Esophagus muscularis mucosa (tissue), 4 donors: Measurements from ENCODE around the gene CD68. TPM values are rescaled to one million over a fixed set of nuclear protein-coding genes. Genes with fewer than 3 reads are reported as not detected.

ENCODE experiments used
- DNase-seq: peaks from one replicate; pipeline ENCODE4 v3.0.0-alpha.2; 2017; ENCODE audit errors: extremely low spot score
- H3K27ac ChIP-seq, 4 donors: fragments of 200-600 bp; sonication (generic); replicated peaks in 1 of 4; 1 replicate in 3 of 4; 2 replicates in 1 of 4; pipeline ENCODE4 v1.5.1; 2016 to 2019; ENCODE audit warnings: mild to moderate bottlenecking in 1 of 4
- H3K27me3 ChIP-seq, 4 donors: fragments of 200-600 bp; sonication (generic); one replicate each; pipeline versions ENCODE4 v1.5.1 to v1.6.0; 2016 to 2019
- H3K36me3 ChIP-seq, 4 donors: fragments of 200-600 bp; sonication (generic); one replicate each; pipeline ENCODE4 v1.5.1; 2016 to 2019
- H3K4me1 ChIP-seq, 4 donors: fragments of 200-600 bp; sonication (generic); one replicate each; pipeline ENCODE4 v1.5.1; 2016 to 2019
- H3K4me3 ChIP-seq, 4 donors: fragments of 200-600 bp; sonication (generic); 1 replicate in 2 of 4; 2 replicates in 2 of 4; pipeline ENCODE4 v1.5.1; 2016 to 2019; ENCODE audit warnings: mild to moderate bottlenecking in 4 of 4, moderate library complexity in 1 of 4
- H3K9me3 ChIP-seq, 4 donors: fragments of 200-600 bp; sonication (generic); 1 replicate in 3 of 4; 2 replicates in 1 of 4; pipeline ENCODE4 v1.5.1; 2016 to 2019
- CTCF ChIP-seq, 3 experiments: fragments of 200-600 bp in 2 of 3; fragments of 450-650 bp in 1 of 3; sonication (generic) in 2 of 3; IDR thresholded peaks; one replicate each; pipeline ENCODE4 v1.5.1; 2017 to 2019; ENCODE audit warnings: antibody characterized with exemption in 3 of 3, mild to moderate bottlenecking in 2 of 3, moderate library complexity in 1 of 3
- EP300 ChIP-seq: sonication (generic); formaldehyde crosslinking; IDR thresholded peaks from one replicate; pipeline ENCODE4 v1.6.1; 2017; ENCODE audit warnings: antibody characterized with exemption
- POLR2A ChIP-seq: fragments of 450-650 bp; IDR thresholded peaks from one replicate; pipeline ENCODE4 v1.6.1; 2017; ENCODE audit warnings: antibody characterized with exemption, moderate library complexity, mild to moderate bottlenecking, low read depth
- POLR2AphosphoS5 ChIP-seq, 2 donors: sonication (generic); formaldehyde crosslinking; IDR thresholded peaks; one replicate each; pipeline ENCODE4 v1.6.1; 2017; ENCODE audit warnings: antibody characterized with exemption in 2 of 2
- WGBS: methylation state at CpG from one replicate; pipeline ENCODE4 v1.1.5; 2018; 5-methylcytosine and 5-hydroxymethylcytosine counted together
- intact Hi-C: fragments of 100-400 bp; cut with DNase I; formaldehyde crosslinking; loops from one replicate; pipeline ENCODE4 v1.15.1; 2023
- total RNA-seq, 4 donors: library from RNA; depleted of rRNA; stranded (reverse); fragments of >200 nt; gene quantifications; one replicate each; pipeline versions ENCODE4 v1.1.0 to v1.2.1, GENCODE V29; 2016

The CD68 gene
- total RNA-seq, 4 donors from 2014 or later: 34.5 to 70.7 (median 44.7) TPM

- 92% methylated on average over 7 of the region's 9 CpGs for WGBS
- intact Hi-C loops: no loop called here
- H3K4me1 ChIP-seq: peaks cover 0 to 8% (median 5%) of the 10 kb centered on the region in 4 donors
- DNase-seq: no peak
- H3K36me3 ChIP-seq: no peaks in the 10 kb centered on the region
- H3K4me3 ChIP-seq: no peak overlapping the region
- TF ChIP-seq CTCF (IDR thresholded peaks at IDR 0.05): no peak
- TF ChIP-seq EP300: no peak
- TF ChIP-seq POLR2AphosphoS5 (IDR thresholded peaks at IDR 0.05): no peak
- no peak for TF ChIP-seq POLR2A
- peaks cover 0 to 10% (median 4%) of the 10 kb centered on the region in 4 donors for H3K9me3 ChIP-seq
- H3K27me3 ChIP-seq: no peaks in the 10 kb centered on the region
- H3K27ac ChIP-seq: no peak overlapping the region
Observed at GRCh38 chr17:7541074-7541621, 38.3 kb upstream of the CD68 start.

GRCh38 chr17:7544911-7545310 is 34.5 kb upstream of the CD68 start:
- Histone ChIP-seq H3K36me3 (no peaks in the 10 kb centered on the region), H3K4me1 (peaks cover 20 to 28% (median 21%) of the 10 kb centered on the region in 4 donors), H3K9me3 (no peaks in the 10 kb centered on the region), H3K27me3 (no peaks in the 10 kb centered on the region), H3K4me3 (no peak overlapping the region), H3K27ac (peak overlapping the region in 1 of 4 donors; percentile 1)
- TF ChIP-seq CTCF (IDR thresholded peaks at IDR 0.05): no peak
- no peak for TF ChIP-seq POLR2A
- TF ChIP-seq EP300: no peak
- no peak for TF ChIP-seq POLR2AphosphoS5 (IDR thresholded peaks at IDR 0.05)
- 73% methylated on average over 6 of the region's 6 CpGs for WGBS
- intact Hi-C loops: no loop called here
- no peak for DNase-seq

- DNase-seq: no peak
- TF ChIP-seq POLR2A (no peak), EP300 (no peak), CTCF (IDR thresholded peaks at IDR 0.05) (peak in 2 of 3 experiments; percentile 22 to 37), POLR2AphosphoS5 (IDR thresholded peaks at IDR 0.05) (peak in 1 of 2 donors; percentile 69)
- peaks cover 25 to 36% (median 28%) of the 10 kb centered on the region in 4 donors for H3K4me1 ChIP-seq
- WGBS: 5% methylated on average over 12 of the region's 65 CpGs
- no peaks in the 10 kb centered on the region for H3K27me3 ChIP-seq
- H3K9me3 ChIP-seq: no peaks in the 10 kb centered on the region
- H3K36me3 ChIP-seq: peaks cover 3 to 24% (median 14%) of the 10 kb centered on the region in 4 donors
- intact Hi-C loops: no loop called here
- H3K4me3 ChIP-seq: peak within 1 kb of the TSS; percentile 81 to 93 (median 82)
- peak within 1 kb of the TSS; percentile 93 to 96 (median 94) for H3K27ac ChIP-seq
Observed at GRCh38 chr17:7548585-7549400, 30.6 kb upstream of the CD68 start, which contains the start of gene TNFSF12. TSS of gene TNFSF12 (plus strand) at chr17:7549058. CDS start at chr17:7549154, 96 bp downstream.

GRCh38 chr17:7549401-7550055 is 29.9 kb upstream of the CD68 start:
- WGBS: 25% methylated on average over 13 of the region's 20 CpGs
- H3K36me3 ChIP-seq: peaks cover 3 to 27% (median 17%) of the 10 kb centered on the region in 4 donors
- H3K9me3 ChIP-seq: no peaks in the 10 kb centered on the region
- TF ChIP-seq POLR2A: no peak
- TF ChIP-seq EP300: no peak
- no peak for TF ChIP-seq CTCF (IDR thresholded peaks at IDR 0.05)
- TF ChIP-seq POLR2AphosphoS5 (IDR thresholded peaks at IDR 0.05): no peak
- intact Hi-C loops: loop anchor here (10.0 kb wide), 1 partner anchor 295 kb away; the partner anchor contains the start of genes CTDNEP1 and ELP5
- H3K4me3 ChIP-seq: peak overlapping the region; percentile 81 to 93 (median 82)
- peak overlapping the region; percentile 93 to 96 (median 94) for H3K27ac ChIP-seq
- peaks cover 25 to 35% (median 28%) of the 10 kb centered on the region in 4 donors for H3K4me1 ChIP-seq
- no peaks in the 10 kb centered on the region for H3K27me3 ChIP-seq
- no peak for DNase-seq
